Loucy (cell line): ENCODE measurements around the gene MARK3.

Source experiments
- CTCF ChIP-seq: fragments of 200-600 bp; sonication (generic); conservative IDR thresholded peaks from 2 replicates; pipeline ENCODE4 v1.5.1; 2014; ENCODE audit warnings: mild to moderate bottlenecking, antibody characterized with exemption, low read length
- EZH2phosphoT487 ChIP-seq: fragments of 200-600 bp; IDR thresholded peaks from 2 replicates; pipeline ENCODE4 v1.6.1; 2018; ENCODE audit warnings: antibody characterized with exemption, mild to moderate bottlenecking, moderate library complexity, borderline replicate concordance

GRCh38 chr14:103527408-103528145 is 142.4 kb downstream of the MARK3 start:
- TF ChIP-seq CTCF: no peak
- no peak for TF ChIP-seq EZH2phosphoT487
